Hepatocyte (in vitro differentiated cells): ENCODE data around the gene BAG5. TPM values are rescaled to one million over a fixed set of nuclear protein-coding genes. Genes with fewer than 3 reads are reported as not detected.

Experiments used
- DNase-seq: peaks from one replicate; pipeline ENCODE4 v3.0.0-alpha.2; 2016; ENCODE audit warnings: low spot score
- H2AFZ ChIP-seq: fragments of 200-600 bp; sonication (generic); 2 replicates; pipeline ENCODE4 v1.6.0; 2016; ENCODE audit warnings: antibody characterized with exemption, mild to moderate bottlenecking
- H3K27ac ChIP-seq: fragments of 200-600 bp; sonication (generic); 2 replicates; pipeline ENCODE4 v1.5.1; 2016; ENCODE audit warnings: mild to moderate bottlenecking
- H3K27me3 ChIP-seq: fragments of 200-600 bp; sonication (generic); 2 replicates; pipeline ENCODE4 v1.6.1; 2016
- H3K36me3 ChIP-seq: fragments of 200-600 bp; sonication (generic); replicated peaks from 2 replicates; pipeline ENCODE4 v1.5.1; 2016; ENCODE audit warnings: low read depth; ENCODE audit not compliant: insufficient read depth
- H3K4me1 ChIP-seq: fragments of 200-600 bp; sonication (generic); 2 replicates; pipeline ENCODE4 v1.5.1; 2016; ENCODE audit warnings: mild to moderate bottlenecking, moderate library complexity; ENCODE audit not compliant: insufficient read depth
- H3K4me2 ChIP-seq: fragments of 200-600 bp; sonication (generic); 2 replicates; pipeline ENCODE4 v1.6.0; 2016
- H3K4me3 ChIP-seq: fragments of 200-600 bp; sonication (generic); 2 replicates; pipeline ENCODE4 v1.5.1; 2016; ENCODE audit warnings: mild to moderate bottlenecking
- H3K79me2 ChIP-seq: fragments of 200-600 bp; sonication (generic); 2 replicates; pipeline ENCODE4 v1.6.0; 2017; ENCODE audit warnings: mild to moderate bottlenecking
- H3K9me2 ChIP-seq: fragments of 200-600 bp; sonication (generic); replicated peaks from 2 replicates; pipeline ENCODE4 v1.6.0; 2017; ENCODE audit warnings: mild to moderate bottlenecking; ENCODE audit not compliant: insufficient read depth
- H3K9me3 ChIP-seq: fragments of 200-600 bp; sonication (generic); 2 replicates; pipeline ENCODE4 v1.5.1; 2016; ENCODE audit warnings: low read depth, mild to moderate bottlenecking
- H4K20me1 ChIP-seq: fragments of 200-600 bp; sonication (generic); 2 replicates; pipeline ENCODE4 v1.6.0; 2016; ENCODE audit warnings: mild to moderate bottlenecking; ENCODE audit not compliant: insufficient read depth, poor library complexity, severe bottlenecking
- CTCF ChIP-seq: fragments of 200-600 bp; sonication (generic); IDR thresholded peaks from 2 replicates; pipeline ENCODE4 v1.5.1; 2016; ENCODE audit warnings: antibody characterized with exemption, mild to moderate bottlenecking; ENCODE audit not compliant: poor library complexity
- EZH2 ChIP-seq: fragments of 200-600 bp; sonication (generic); IDR thresholded peaks from 2 replicates; pipeline ENCODE4 v1.6.1; 2016; ENCODE audit warnings: antibody characterized with exemption, mild to moderate bottlenecking, borderline replicate concordance
- EZH2phosphoT487 ChIP-seq: fragments of 200-600 bp; sonication (generic); IDR thresholded peaks from one replicate; pipeline ENCODE4 v1.6.1; 2018; ENCODE audit warnings: antibody characterized with exemption, mild to moderate bottlenecking, low read depth, moderate library complexity; ENCODE audit not compliant: unreplicated experiment, severe bottlenecking
- WGBS: methylation state at CpG from one replicate; pipeline ENCODE4 v1.1.6; 2016; ENCODE audit warnings: low lambda C conversion rate; ENCODE audit errors: missing lambda C conversion rate; 5-methylcytosine and 5-hydroxymethylcytosine counted together
- polyA plus RNA-seq: library from polyadenylated mRNA; unstranded; fragments of >200 nt; fragmentation: Nextera tagmentation; extraction: Ambion mirVana; gene quantifications from 2 replicates; pipeline ENCODE4 v1.2.1, GENCODE V29; 2016
- total RNA-seq: library from RNA; depleted of rRNA; stranded (reverse); fragments of >200 nt; gene quantifications from 2 replicates; pipeline ENCODE4 v1.2.3, GENCODE V29; 2014

BAG5 gene
- total and polyA plus RNA-seq, 2 experiments from 2014 or later: 13.9 to 27.4 TPM

GRCh38 chr14:103574104-103574503 is 11.6 kb upstream of the BAG5 start:
- DNase-seq: no peak
- no peak overlapping the region for H3K27ac ChIP-seq
- no peak overlapping the region for H3K4me3 ChIP-seq
- H4K20me1 ChIP-seq: peaks cover 6% of the 10 kb centered on the region
- no peak for TF ChIP-seq EZH2phosphoT487
- no peak for TF ChIP-seq EZH2
- no peak for TF ChIP-seq CTCF
- H3K27me3 ChIP-seq: no peaks in the 10 kb centered on the region
- no peak overlapping the region for H2AFZ ChIP-seq
- WGBS: 90% methylated on average over 6 of the region's 6 CpGs
- no peak overlapping the region for H3K4me2 ChIP-seq
- peaks cover 16% of the 10 kb centered on the region for H3K4me1 ChIP-seq
- H3K9me3 ChIP-seq: no peaks in the 10 kb centered on the region
- no peaks in the 10 kb centered on the region for H3K9me2 ChIP-seq
- no peaks in the 10 kb centered on the region for H3K36me3 ChIP-seq
- peaks cover 67% of the 10 kb centered on the region for H3K79me2 ChIP-seq

GRCh38 chr14:103569408-103569807 is 7.0 kb upstream of the BAG5 start:
- Histone ChIP-seq H3K27ac (no peak overlapping the region), H3K27me3 (no peaks in the 10 kb centered on the region), H3K36me3 (no peaks in the 10 kb centered on the region), H3K9me3 (no peaks in the 10 kb centered on the region), H3K9me2 (no peaks in the 10 kb centered on the region), H4K20me1 (peaks cover 22% of the 10 kb centered on the region), H2AFZ (no peak overlapping the region), H3K4me2 (no peak overlapping the region), H3K4me1 (no peaks in the 10 kb centered on the region), H3K4me3 (no peak overlapping the region), H3K79me2 (peaks cover 94% of the 10 kb centered on the region)
- no peak for DNase-seq
- 79% methylated on average over 11 of the region's 11 CpGs for WGBS
- TF ChIP-seq EZH2 (no peak), EZH2phosphoT487 (no peak), CTCF (no peak)

GRCh38 chr14:103568952-103569351 is 6.5 kb upstream of the BAG5 start:
- 70% methylated on average over 8 of the region's 8 CpGs for WGBS
- Histone ChIP-seq H3K4me2 (no peak overlapping the region), H3K79me2 (peaks cover 94% of the 10 kb centered on the region)

More at GRCh38 chr14:103568952-103569351, 6.5 kb upstream of the BAG5 start:
- Histone ChIP-seq H3K9me3 (no peaks in the 10 kb centered on the region), H4K20me1 (peaks cover 22% of the 10 kb centered on the region), H3K4me3 (no peak overlapping the region), H3K27me3 (no peaks in the 10 kb centered on the region), H3K9me2 (no peaks in the 10 kb centered on the region), H2AFZ (no peak overlapping the region), H3K27ac (no peak overlapping the region), H3K36me3 (no peaks in the 10 kb centered on the region), H3K4me1 (peaks cover 1% of the 10 kb centered on the region)
- TF ChIP-seq CTCF: no peak
- TF ChIP-seq EZH2phosphoT487: no peak
- no peak for TF ChIP-seq EZH2
- DNase-seq: no peak
